ENCODE results near the gene TNRC6B.

Gene TNRC6B

GRCh38 chr22:40270031-40270430 lies 92.3 kb downstream of the TNRC6B start:
- DNase-seq (ENCODE audit: low read depth in 1 of 2, low spot score in 1 of 2), result no peak
- in situ Hi-C loops (cut with HindIII; ENCODE audit: low pct_unique_long_range_greater_than_20kb, low sequenced_read_pairs), result no loop called here
- no peak for TF ChIP-seq JUND (IDR thresholded peaks at IDR 0.05; ENCODE audit: low read depth)

GRCh38 chr22:40270748-40271373 lies 93.1 kb downstream of the TNRC6B start:
- no peak for TF ChIP-seq JUND (IDR thresholded peaks at IDR 0.05; ENCODE audit: low read depth)
- DNase-seq (ENCODE audit: low read depth in 1 of 2, low spot score in 1 of 2), result no peak
- in situ Hi-C loops (cut with HindIII; ENCODE audit: low pct_unique_long_range_greater_than_20kb, low sequenced_read_pairs), result no loop called here

DNA sequence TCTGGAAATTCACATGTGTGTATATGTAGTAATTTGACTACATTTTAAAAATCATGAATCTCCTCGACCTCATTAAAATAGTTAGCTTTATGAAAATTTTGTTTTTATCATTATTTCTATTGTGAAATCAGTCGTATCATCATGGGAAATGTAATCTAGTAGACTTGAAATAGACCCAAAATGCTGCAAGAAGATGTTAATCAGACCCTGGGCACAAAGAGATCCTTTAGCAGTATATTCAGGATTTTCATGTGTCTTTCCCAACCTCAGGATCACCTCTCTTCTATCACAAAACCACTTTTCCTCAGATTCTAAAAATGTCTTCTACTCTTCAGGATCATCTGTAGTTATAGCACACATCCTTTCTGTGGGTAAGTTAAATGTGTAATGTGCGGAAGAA lies 93.7 kb downstream of the TNRC6B start:
- no peak for DNase-seq (ENCODE audit: low read depth in 1 of 2, low spot score in 1 of 2)
- TF ChIP-seq JUND (IDR thresholded peaks at IDR 0.05; ENCODE audit: low read depth), result no peak
- in situ Hi-C loops (cut with HindIII; ENCODE audit: low pct_unique_long_range_greater_than_20kb, low sequenced_read_pairs), result no loop called here

DNA sequence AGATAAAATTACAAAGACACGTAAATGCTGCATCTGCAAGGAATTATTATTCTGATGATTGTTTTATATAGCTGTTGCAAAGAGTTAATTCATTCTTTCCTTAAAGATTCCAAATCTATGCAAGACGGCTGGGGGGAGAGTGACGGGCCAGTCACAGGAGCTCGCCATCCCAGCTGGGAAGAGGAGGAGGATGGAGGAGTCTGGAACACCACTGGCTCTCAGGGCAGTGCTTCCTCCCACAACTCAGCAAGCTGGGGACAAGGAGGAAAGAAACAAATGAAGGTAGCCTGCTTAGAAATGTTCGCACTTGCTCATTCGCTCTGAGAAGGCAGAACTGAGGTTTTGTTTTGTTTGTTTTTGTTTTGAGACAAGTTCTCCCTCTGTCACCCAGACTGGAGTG lies 95.6 kb downstream of the TNRC6B start:
- in situ Hi-C loops (cut with HindIII; ENCODE audit: low pct_unique_long_range_greater_than_20kb, low sequenced_read_pairs), result no loop called here
- no peak for TF ChIP-seq JUND (IDR thresholded peaks at IDR 0.05; ENCODE audit: low read depth)

GRCh38 chr22:40276996-40277823 lies 99.5 kb downstream of the TNRC6B start:
- no peak for TF ChIP-seq JUND (IDR thresholded peaks at IDR 0.05; ENCODE audit: low read depth)
- DNase-seq (ENCODE audit: low read depth in 1 of 2, low spot score in 1 of 2), result no peak
- in situ Hi-C loops (cut with HindIII; ENCODE audit: low pct_unique_long_range_greater_than_20kb, low sequenced_read_pairs), result no loop called here

More for the DNA sequence above, 95.6 kb downstream of the TNRC6B start:
- no peak for DNase-seq (ENCODE audit: low read depth in 1 of 2, low spot score in 1 of 2)

DNA sequence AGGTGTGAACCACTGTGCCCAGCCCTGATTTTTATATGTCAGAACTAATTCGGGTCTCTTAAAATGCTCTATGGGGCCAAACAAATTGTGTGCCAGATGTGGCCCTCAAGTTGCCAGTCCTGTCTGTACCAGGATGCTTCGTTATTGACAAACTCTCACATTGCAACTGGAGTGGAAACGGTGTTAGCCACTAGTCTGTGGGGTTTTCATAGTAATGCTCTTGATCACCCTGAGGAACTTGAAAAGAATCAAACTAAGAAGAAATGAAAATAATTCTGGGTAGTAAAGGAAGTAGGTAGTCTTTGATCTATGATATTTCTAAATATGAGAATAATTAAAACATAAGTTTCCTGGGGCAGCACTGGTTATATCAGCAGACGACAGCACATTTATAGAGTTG lies 101.3 kb downstream of the TNRC6B start:
- DNase-seq (ENCODE audit: low read depth in 1 of 2, low spot score in 1 of 2), result no peak
- in situ Hi-C loops (cut with HindIII; ENCODE audit: low pct_unique_long_range_greater_than_20kb, low sequenced_read_pairs), result no loop called here
- no peak for TF ChIP-seq JUND (IDR thresholded peaks at IDR 0.05; ENCODE audit: low read depth)

DNA sequence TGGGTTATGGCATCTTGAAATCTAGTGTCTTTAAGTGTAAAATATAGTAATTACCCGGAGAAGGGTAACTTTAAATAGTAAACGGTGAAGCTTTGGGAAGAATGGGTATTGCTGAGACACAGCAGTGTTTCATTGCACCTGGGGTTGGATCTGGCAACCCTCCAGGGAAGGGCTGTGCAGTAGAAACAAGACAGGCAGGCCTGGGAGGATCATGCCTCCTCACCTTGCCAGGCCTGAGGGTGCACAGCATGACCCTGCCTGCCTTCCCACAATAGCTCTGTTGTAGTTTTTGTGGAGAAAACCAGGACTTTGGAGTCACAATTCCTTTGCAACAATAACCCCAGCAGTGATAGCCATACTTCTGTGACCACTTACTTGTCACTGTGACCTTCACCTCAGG lies 104.0 kb downstream of the TNRC6B start:
- TF ChIP-seq JUND (IDR thresholded peaks at IDR 0.05; ENCODE audit: low read depth), result no peak
- in situ Hi-C loops (cut with HindIII; ENCODE audit: low pct_unique_long_range_greater_than_20kb, low sequenced_read_pairs), result no loop called here
- peak in 1 of 2 experiments; percentile 57 for DNase-seq (ENCODE audit: low read depth in 1 of 2, low spot score in 1 of 2)

DNA sequence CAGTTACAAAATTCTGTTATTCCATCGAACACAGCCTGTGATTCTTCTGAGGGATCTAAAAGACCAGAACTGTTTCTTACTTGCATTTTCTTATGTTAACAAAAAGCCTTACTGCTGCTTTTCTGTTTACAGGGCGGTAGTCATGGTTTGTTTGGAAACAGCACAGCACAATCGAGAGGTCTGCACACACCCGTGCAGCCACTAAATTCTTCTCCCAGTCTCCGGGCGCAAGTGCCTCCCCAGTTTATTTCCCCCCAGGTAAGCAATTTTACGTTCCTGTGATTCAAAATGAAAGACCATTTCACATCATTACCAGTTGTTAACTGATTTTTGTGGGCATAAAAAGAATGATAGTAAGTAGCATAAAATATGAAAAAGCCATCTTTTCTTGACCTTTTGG lies 107.8 kb downstream of the TNRC6B start:
- in situ Hi-C loops (cut with HindIII; ENCODE audit: low pct_unique_long_range_greater_than_20kb, low sequenced_read_pairs), result no loop called here
- no peak for TF ChIP-seq JUND (IDR thresholded peaks at IDR 0.05; ENCODE audit: low read depth)
- DNase-seq (ENCODE audit: low read depth in 1 of 2, low spot score in 1 of 2), result no peak

DNA sequence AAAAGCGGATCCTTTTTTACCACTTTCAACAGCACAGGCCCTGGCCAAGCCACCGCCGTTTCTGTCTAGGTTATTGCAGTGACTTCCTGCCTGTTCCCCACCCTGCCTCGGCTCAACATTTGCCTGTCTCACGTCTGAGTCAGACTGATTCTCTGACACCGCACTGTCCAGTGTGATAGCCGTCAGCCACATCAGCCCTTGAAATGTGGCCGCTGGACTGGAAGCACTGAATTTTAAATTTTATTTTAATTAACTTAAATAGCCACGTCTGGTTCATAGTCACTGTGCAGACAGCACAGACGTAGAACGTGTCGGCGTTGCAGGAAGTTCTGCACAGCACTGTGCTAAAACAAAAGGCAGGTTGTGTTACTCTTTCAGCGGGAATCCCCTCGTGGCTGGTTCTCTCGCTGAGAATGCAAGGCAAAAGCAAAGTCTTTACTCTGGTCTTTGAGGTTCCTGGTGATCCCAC lies 112.3 kb downstream of the TNRC6B start:
- in situ Hi-C loops (cut with HindIII; ENCODE audit: low pct_unique_long_range_greater_than_20kb, low sequenced_read_pairs), result no loop called here
- no peak for DNase-seq (ENCODE audit: low read depth in 1 of 2, low spot score in 1 of 2)
- no peak for TF ChIP-seq JUND (IDR thresholded peaks at IDR 0.05; ENCODE audit: low read depth)

DNA sequence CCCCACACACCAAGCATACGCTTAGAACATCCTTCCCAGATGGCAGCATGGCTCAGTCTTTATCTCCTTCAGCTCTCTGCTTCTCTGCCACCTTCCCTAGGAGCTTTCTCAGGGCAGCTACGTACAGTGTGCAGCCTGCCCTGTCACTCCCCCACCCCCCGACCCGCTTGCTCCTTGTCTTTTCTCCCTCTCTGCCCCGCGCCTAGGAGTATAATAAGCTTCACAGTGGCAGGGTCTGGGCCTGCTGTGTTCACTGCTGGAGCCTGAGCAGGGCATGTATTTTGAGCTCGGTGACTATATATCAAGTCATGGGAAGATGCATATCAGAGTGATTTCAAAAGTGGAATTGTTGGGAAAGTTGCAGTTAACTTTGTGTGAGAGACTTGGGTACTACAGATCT lies 112.8 kb downstream of the TNRC6B start:
- TF ChIP-seq JUND (IDR thresholded peaks at IDR 0.05; ENCODE audit: low read depth), result no peak
- in situ Hi-C loops (cut with HindIII; ENCODE audit: low pct_unique_long_range_greater_than_20kb, low sequenced_read_pairs), result no loop called here
- DNase-seq (ENCODE audit: low read depth in 1 of 2, low spot score in 1 of 2), result no peak

GRCh38 chr22:40294696-40295095 lies 117.0 kb downstream of the TNRC6B start:
- in situ Hi-C loops (cut with HindIII; ENCODE audit: low pct_unique_long_range_greater_than_20kb, low sequenced_read_pairs), result no loop called here
- no peak for TF ChIP-seq JUND (IDR thresholded peaks at IDR 0.05; ENCODE audit: low read depth)
- DNase-seq (ENCODE audit: low read depth in 1 of 2, low spot score in 1 of 2), result no peak

DNA sequence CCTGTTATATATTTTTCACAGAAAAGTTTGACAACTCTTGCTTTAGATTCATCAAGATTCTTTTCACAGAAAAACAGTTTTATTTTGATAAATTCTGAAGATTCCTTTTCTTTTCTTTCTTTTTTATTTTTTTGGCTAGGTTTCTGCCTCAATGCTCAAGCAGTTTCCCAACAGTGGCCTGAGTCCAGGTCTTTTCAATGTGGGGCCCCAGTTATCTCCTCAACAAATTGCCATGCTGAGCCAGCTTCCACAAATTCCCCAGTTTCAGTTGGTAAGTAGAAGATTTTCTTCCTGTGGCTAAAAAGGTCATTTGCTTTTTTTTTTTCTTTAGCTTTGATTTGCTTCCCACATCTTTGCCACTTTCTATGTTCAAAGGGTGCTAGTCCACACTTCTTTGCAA lies 122.6 kb downstream of the TNRC6B start:
- DNase-seq (ENCODE audit: low read depth in 1 of 2, low spot score in 1 of 2), result no peak
- TF ChIP-seq JUND (IDR thresholded peaks at IDR 0.05; ENCODE audit: low read depth), result no peak
- in situ Hi-C loops (cut with HindIII; ENCODE audit: low pct_unique_long_range_greater_than_20kb, low sequenced_read_pairs), result no loop called here

- in situ Hi-C loops (cut with HindIII; ENCODE audit: low pct_unique_long_range_greater_than_20kb, low sequenced_read_pairs), result no loop called here
- no peak for DNase-seq (ENCODE audit: low read depth in 1 of 2, low spot score in 1 of 2)
- TF ChIP-seq JUND (IDR thresholded peaks at IDR 0.05; ENCODE audit: low read depth), result no peak
These were observed 123.4 kb downstream of the TNRC6B start for GRCh38 chr22:40300884-40301672.

Measured in T47D (cell line).